GM18520 (cell line): ENCODE measurements around the gene LSM3.
A peak's percentile ranks its signal among the peaks of the same experiment; 100 is the strongest.

Experiments used
- ATAC-seq: cut with Tn5 transposase; IDR thresholded peaks from one replicate; pipeline ENCODE4 v1.9.1; 2021; ENCODE audit not compliant: unreplicated experiment

LSM3 gene

GRCh38 chr3:14156201-14156600, 22.4 kb upstream of the LSM3 start:
- no peak for ATAC-seq

DNA sequence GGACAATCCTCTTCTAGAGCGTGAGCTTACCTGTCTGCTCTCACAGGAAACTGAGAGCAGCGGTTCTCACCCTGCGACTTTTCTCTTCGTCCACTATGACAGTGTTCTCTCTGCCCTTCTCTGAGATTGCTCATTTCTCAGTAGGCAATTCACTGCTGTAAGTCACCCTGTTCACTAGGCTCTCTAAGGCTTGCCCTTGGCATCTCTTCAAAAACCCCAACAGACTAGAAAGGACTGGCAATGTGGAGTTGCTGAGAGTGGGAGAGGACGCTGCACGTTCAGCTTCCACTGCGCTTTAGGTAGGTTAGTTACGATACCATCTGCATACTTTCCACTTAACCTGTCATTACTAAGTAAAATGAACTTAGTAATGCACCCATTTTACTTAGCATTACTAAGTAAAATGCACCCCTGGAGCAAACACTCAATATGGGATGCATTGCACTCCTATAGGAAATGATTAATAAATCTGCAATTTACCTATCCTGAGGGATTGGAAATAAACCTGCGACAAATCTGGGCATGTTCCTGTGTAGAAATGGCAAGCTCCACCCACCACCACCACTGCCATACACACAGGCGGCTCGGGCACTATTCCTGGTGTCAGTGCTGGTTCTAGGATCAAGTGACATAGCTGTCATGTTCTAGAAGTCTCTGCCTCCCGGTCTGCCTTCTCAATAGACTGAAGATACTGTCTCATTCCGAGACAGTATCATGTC, 21.6 kb upstream of the LSM3 start:
- ATAC-seq = no peak

GRCh38 chr3:14157951-14158350, 20.7 kb upstream of the LSM3 start:
- ATAC-seq = no peak

- no peak for ATAC-seq
These were observed 20.2 kb upstream of the LSM3 start for GRCh38 chr3:14158370-14158769.

GRCh38 chr3:14159426-14159825, 19.2 kb upstream of the LSM3 start:
- no peak for ATAC-seq

- no peak for ATAC-seq
These were observed 17.3 kb upstream of the LSM3 start for GRCh38 chr3:14161282-14161681.

DNA sequence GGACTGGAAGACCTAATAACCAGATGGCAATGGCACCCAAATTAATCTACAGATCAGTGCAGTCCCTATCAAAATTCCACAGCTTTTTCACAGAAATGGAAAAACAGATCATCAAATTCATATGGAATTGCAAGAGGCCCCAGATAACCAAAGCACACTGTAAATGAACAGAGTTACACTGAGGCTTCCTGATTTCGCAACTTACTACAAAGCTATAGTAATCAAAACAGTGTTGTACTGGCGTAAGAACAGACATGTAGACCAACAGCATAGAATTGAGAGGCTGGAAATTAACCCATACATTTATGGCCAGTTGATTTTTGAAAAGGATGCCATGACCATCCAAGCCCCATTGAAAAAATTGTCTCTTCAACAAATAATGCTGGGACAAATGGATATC, 16.4 kb upstream of the LSM3 start:
- no peak for ATAC-seq

- no peak for ATAC-seq
These were observed 11.6 kb upstream of the LSM3 start for GRCh38 chr3:14166877-14167603.

DNA sequence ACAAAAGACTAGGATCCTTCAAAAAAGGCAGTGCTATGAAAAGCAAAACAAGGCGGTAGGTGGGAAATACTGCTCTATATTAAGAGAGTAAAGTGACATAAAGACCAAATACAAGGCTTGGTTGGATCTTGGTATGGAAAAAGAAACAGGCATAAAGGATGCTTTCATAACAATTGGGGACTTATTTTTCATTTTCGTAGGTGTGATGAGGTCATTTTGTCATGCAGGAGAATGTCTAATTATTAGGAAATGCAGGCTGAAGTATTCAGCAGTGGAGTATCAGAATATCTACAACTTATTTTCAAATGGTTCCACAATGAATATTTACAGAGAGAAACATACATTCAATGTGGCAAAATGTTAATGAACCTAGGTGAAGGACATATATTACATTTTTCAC, 9.2 kb upstream of the LSM3 start:
- ATAC-seq = no peak

GRCh38 chr3:14169871-14170270, 8.7 kb upstream of the LSM3 start:
- no peak for ATAC-seq

DNA sequence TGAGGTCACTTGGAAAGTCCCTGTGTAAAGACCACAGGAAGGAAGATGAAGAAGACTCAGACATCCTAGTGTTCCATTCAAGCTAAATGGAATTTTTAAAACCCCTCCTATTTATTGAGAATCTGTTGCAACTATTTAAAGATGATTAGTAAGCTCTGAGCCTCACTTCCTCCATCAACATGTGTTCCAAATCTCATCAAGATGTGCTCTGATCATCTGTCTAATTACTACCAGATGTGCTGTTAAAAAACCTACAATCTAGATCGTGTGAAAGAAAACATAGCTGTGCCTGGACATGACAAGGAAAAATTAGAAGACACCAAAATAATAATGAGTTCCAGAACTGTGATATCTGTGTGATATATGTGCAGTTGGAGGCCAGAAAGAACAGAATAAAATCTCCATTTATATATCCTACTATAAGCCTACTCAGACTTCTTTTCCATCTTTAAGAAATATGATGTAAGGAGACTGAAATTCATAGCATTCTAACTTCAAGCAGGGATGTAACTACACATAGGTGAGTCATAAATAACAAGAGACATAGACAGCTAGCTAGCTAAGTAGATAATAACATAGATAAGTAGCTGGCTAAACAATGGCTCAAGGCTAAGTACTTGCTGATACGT, 8.0 kb upstream of the LSM3 start:
- ATAC-seq = no peak

GRCh38 chr3:14172496-14172895, 6.1 kb upstream of the LSM3 start:
- ATAC-seq = no peak

DNA sequence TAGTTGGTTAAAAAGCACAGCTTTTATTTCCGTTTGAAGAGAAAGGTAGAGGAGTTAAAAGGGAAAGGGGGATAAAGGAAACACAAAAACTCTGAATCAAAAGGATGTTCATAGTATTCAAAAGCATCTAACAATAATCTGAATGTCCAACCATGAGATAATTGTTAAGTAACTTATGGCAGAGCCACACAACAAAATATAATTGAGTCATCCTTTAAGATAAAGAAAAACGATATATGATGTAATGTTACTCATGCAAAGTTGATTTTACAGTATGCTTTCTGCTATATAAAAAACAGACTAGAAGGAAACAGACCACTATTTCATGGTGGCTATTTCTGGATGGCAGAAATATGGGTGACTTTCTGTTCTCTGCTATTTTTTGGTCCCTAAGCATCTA, 4.1 kb upstream of the LSM3 start:
- ATAC-seq = no peak

GRCh38 chr3:14175383-14176037, 3.1 kb upstream of the LSM3 start:
- no peak for ATAC-seq

- peak; percentile 1 for ATAC-seq
These were observed 904 bp upstream of the LSM3 start for GRCh38 chr3:14177580-14178246.

GRCh38 chr3:14179114-14179465, 473 bp downstream of the LSM3 start:
- ATAC-seq = no peak

DNA sequence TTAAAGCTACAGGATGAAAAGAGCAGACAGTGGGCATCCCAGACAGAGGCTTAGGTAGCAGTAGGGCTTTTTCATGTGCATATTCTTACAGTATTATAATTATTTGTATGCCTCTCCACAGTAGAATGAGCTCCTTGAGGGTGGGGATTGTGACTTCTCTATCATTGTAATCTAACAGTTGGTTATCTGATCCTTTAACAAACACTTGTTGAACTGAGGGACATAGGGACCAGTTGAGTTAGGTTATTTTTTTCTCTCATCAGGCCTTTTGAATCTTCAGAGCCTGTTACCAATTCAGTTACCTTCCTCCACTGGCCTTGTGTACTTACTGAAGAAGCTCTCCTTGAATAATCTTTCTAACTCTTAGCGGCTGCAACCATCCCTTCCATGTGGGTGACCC, 1.2 kb downstream of the LSM3 start:
- no peak for ATAC-seq

- ATAC-seq = no peak
These were observed 2.6 kb downstream of the LSM3 start for GRCh38 chr3:14181253-14181652.

- ATAC-seq = no peak
These were observed 4.5 kb downstream of the LSM3 start for GRCh38 chr3:14183015-14183577.

DNA sequence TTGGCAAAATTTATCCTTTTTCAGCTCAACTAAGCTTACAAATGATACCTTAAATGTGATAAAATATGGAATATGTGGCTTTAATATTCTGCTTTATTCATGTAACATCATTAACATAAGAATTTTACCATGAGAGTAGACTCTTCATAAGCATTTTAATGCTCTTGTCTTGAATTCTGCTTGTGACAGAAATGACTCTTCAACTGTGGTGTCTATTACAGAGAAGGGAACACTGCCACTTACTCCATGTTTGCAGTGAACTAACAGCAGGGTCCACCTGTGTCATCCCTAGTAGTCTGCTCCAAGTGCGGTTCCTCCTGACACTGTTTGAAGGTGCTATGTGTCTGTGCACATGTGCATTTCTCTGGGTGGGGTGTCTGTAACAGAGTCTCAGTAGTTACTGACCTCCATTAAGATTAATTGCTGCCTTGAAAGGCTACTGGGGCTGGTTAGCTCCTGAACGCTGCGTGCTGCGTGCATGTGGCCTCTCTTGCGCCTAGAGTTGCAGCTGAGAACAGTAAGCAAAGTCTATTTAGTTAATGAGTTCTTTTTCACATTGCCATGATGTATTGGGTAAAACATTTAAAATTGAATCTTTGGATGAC, 8.3 kb downstream of the LSM3 start:
- no peak for ATAC-seq
